Measurements from ENCODE around the gene CFDP1. TPM values are rescaled to one million over a fixed set of nuclear protein-coding genes. Genes with fewer than 3 reads are reported as not detected.

CFDP1 gene
- 29.1 and 32.0 TPM in 2 replicates for total RNA-seq

GRCh38 chr16:75432828-75433731 is at the start of gene CFDP1:
CFDP1 (minus strand) TSS chr16:75433503; CDS start chr16:75433352, 151 bp downstream.

DNA sequence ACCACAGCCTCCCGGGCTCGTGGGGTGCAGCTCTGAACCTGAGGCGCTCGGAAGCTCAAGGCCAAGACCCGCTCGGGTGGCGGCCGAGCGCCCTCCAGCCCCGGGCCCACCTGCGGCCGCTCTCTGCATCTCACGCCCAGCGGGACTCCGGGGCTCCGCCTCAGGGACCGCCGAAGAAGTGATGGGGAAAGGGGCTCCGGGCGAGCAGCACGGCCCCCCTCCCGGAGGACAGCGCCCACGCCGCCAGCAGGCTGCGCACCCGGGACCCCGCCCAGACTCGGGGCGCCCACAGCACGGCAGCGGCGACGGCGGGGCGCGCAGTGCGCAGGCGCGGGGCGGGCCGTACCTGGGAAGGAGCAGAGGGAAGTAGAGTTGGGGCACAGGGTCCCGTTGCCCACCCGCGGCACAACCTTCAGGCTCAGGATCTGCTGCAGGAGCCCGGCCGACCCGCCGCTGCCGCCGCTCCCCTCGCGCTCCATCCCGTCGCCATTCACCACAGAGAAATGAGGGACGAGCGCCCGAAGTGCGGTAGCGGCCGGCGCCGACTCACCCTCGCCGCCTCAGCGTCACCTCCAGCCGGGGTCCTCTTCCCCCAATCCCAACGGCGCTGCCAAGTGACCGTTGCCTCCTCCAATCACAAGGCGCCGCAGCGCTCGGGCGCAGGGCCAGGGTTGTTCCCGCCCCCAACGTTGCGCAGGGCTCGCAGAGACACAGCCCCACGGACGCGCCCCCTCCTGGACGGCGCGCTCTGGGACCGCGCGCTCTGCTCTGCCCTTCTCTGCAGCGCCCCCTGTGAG is 31.0 kb upstream of the CFDP1 start, which contains the start of gene TMEM170A:
Gene TMEM170A (minus strand): TSS at position 568 of the 797 bp plus-strand sequence. CDS start 89 bp downstream, at position 479.

GRCh38 chr16:75251280-75252048 is 181.8 kb downstream of the CFDP1 start, which contains the start of gene BCAR1:
BCAR1 (minus strand) TSS chr16:75251624; CDS start chr16:75251482, 142 bp downstream.

Small RNAs within 50 kb of the gene (small RNA-seq; reads per million reads assigned to genes)
- gene RF00598 = not detected
- not detected for gene RNU6-758P

Other genes starting within 250 kb of the CFDP1 start
- gene CTRB2, start 226.3 kb downstream of the CFDP1 start, total RNA-seq = not detected in 2 replicates
- gene CTRB1, start 214.5 kb downstream of the CFDP1 start, total RNA-seq = not detected in 2 replicates
- gene BCAR1, start 181.9 kb downstream of the CFDP1 start, total RNA-seq = 117 and 128 TPM in 2 replicates
- gene TMEM170A, start 31.2 kb upstream of the CFDP1 start, total RNA-seq = 12.6 and 14.1 TPM in 2 replicates
- gene CHST6, start 61.9 kb upstream of the CFDP1 start, total RNA-seq = 0.73 and 1.3 TPM in 2 replicates
- 0.49 TPM in 1 of 2 replicates, not detected in the other for gene CHST5, start 102.6 kb upstream of the CFDP1 start, total RNA-seq
- gene TMEM231, start 122.7 kb upstream of the CFDP1 start, total RNA-seq = 15.3 and 16.2 TPM in 2 replicates
- 27.3 and 34.5 TPM in 2 replicates for gene GABARAPL2, start 132.9 kb upstream of the CFDP1 start, total RNA-seq
- gene ADAT1, start 189.8 kb upstream of the CFDP1 start, total RNA-seq = 45.4 and 49.3 TPM in 2 replicates
- 104 and 112 TPM in 2 replicates for gene KARS1, start 214.2 kb upstream of the CFDP1 start, total RNA-seq
- 32.5 and 38.9 TPM in 2 replicates for gene TERF2IP, start 214.3 kb upstream of the CFDP1 start, total RNA-seq
- not detected in 2 replicates for gene CPHXL2, start 243.5 kb upstream of the CFDP1 start, total RNA-seq

All from hair follicle dermal papilla cell (primary cell).